HG03025 (cell line): ENCODE results near the gene RAB38.
A peak's percentile ranks its signal among the peaks of the same experiment; 100 is the strongest.

ENCODE experiments used
- ATAC-seq: cut with Tn5 transposase; IDR thresholded peaks from one replicate; pipeline ENCODE4 v1.9.1; 2021; ENCODE audit warnings: mild to moderate bottlenecking, moderate library complexity; ENCODE audit not compliant: unreplicated experiment, low FRiP score

Gene RAB38

DNA sequence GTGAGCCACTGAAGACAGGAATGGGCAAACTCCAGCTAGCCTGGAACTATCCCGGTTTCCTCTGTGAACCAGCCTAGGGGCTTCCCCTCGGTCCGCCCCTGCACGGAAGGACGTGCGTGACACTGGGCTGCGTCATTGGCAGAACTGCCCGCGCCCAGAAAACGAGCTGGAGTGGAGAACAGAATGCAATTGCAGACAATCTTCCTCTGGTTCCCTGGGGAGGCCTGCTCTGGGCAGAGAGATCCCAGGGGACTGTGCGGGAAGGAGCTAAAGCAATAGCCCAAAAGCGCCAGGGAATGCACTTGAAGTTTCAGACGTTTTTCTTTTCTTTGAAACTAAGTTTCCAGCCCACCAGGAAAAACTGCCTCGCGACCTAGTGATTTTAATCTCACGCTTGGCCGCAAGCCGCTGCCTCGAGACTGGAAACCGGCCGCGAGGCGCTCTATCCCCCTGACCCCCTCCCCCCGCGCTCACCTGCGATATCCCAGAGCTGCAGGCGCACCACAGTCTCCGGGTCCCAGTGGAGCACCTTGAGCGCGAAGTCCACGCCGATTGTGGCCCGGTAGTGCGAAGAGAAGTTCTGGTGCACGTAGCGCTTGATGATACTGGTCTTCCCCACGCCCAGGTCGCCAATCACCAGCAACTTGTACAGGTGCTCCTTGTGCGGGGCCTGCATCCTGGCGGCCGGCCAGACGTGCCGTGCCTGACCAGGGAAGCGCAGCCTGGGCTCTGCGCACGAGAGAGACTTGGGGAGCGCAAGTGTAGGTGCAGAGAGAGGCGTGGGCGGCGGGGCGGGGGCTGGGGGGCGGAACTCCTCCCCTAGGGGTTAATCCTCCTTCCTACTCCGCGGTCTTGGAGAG is at the start of gene RAB38:
Gene RAB38 (minus strand): TSS at position 735 of the 860 bp plus-strand sequence. CDS start 59 bp downstream, at position 676.
- ATAC-seq, result peak; percentile 36

- ATAC-seq, result no peak
These were observed 38.2 kb upstream of the RAB38 start for GRCh38 chr11:88213406-88213805.

- ATAC-seq, result no peak
These were observed 37.1 kb upstream of the RAB38 start for GRCh38 chr11:88212300-88212699.

DNA sequence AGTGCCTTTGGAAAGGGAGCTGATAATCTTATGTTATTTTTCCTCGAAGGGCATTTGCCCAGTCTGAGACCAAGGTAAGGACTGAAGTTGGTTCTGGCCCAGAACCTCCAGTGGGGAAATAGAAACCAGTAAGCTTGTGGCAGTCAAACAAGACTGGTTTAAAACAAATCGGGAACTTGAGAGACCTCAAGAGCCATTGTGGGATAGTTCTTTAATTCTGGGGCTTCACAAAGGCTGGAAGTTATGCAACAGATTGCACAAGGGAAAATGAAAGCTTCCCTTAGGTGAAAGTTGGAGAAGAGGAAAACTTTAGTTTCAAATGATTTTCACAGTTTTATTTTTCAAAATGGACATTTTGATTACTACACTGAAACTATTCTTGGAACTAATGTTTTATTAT is 33.5 kb upstream of the RAB38 start:
- ATAC-seq, result no peak

GRCh38 chr11:88206751-88207150 is 31.5 kb upstream of the RAB38 start:
- peak; percentile 53 for ATAC-seq

- no peak for ATAC-seq
These were observed 29.1 kb upstream of the RAB38 start for GRCh38 chr11:88204353-88204752.

DNA sequence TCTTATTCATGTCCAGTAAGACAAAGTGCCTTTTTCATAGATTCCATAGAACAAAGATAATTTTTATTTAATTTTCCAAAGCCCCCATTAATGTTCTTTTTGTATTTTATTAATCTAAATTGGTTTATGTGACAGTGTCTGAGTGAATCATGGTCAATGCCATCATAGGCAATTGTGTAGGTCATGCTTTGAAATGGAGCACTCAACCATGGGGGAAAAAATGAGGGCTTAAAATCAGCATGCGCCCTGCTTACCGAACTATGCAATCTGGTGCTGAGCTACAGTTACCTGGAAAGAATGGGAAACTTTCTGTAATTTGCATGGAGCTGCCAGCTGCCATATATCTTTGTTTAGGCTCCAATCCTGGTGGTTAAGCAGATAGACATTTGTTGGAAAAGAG is 28.4 kb upstream of the RAB38 start:
- no peak for ATAC-seq

DNA sequence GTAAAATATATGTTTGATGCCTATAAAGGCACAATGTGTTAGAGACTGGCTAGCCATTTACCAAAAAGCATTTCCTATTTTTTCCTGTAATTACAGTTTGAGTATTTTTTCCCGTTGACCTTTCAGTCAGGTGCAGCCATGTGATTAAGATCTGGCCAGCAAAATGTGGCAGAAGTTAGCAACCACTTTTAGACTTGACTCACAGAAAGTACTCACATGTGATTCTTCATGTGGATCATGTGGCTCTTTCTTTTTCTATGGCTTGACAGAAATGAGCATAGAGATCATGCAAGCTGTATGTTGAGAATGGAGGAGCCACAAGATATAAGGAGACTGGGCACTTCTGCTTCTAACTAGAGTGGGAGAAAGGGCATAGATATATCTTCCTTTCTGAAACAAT is 27.3 kb upstream of the RAB38 start:
- no peak for ATAC-seq

DNA sequence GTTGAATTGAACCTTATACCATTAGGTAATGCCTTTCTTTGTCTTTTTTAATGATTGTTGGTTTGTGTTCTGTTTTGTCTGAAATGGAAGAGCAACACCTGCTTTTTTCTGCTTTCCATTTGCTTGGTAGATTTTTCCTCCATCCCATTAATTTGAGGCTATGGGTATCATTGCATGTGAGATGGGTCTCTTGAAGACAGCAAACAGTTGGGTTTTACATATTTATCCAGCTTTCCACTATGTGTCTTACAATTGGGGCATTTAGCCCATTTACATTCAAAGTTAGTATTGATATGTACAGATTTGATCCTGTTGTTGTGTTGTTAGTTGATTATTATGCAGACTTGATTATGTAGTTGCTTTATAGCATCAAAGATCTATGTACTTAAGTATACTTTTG is 21.1 kb upstream of the RAB38 start:
- ATAC-seq, result no peak

- no peak for ATAC-seq
These were observed 20.7 kb upstream of the RAB38 start for GRCh38 chr11:88195908-88196307.

DNA sequence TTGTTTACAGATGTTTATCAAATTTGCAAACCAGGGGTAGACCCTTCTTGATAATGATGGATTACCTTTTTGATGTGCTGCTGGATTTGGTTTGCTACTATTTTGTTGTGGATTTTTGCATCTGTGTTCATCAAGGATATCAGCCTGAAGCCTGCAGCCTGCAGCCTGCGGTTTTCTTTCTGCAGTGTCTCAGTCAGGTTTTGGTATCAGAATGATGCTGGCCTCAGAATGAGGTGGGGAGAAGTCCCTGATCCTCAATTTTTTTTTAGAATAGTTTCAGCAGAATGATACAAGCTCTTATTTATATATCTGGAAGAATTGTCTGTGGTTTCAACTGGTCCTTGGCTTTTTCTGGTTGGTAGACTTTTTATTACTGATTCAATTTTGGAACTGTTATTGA is 19.7 kb upstream of the RAB38 start:
- ATAC-seq, result no peak

- ATAC-seq, result no peak
These were observed 18.0 kb upstream of the RAB38 start for GRCh38 chr11:88193278-88193677.

- no peak for ATAC-seq
These were observed 13.7 kb upstream of the RAB38 start for GRCh38 chr11:88188932-88189253.

DNA sequence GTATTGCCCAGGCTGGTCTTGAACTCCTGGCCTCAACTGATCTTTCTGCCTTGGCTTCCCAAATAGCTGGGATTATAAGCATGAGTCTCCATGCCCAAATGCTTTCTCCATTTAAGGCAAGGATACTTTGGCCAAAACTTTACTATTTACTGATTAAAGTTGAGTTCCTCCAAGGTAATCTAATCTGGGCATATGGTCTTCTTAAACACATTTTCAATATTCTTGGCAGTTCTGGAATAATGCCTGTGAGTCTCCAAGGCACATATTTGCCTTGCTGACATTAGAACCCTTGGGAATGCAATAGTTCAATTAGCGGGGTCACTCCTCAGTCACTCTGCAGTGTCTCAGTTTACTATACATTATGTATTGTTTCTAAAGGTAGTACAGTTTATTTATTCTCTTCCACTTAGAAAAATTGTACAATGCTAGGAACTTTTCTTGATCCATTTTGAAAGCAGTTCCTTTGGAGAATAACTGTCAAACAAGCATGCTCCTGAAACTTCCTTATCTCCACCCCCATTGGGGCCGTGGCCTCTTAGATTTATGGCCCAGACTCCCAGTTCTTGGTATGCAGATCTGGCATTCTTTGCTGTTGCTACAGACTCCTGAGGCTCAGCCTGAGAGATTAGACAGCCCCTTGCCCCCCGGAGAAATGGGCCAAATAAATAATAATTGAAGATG is 13.1 kb upstream of the RAB38 start:
- ATAC-seq, result no peak

GRCh38 chr11:88183233-88183632 is 8.0 kb upstream of the RAB38 start:
- no peak for ATAC-seq

DNA sequence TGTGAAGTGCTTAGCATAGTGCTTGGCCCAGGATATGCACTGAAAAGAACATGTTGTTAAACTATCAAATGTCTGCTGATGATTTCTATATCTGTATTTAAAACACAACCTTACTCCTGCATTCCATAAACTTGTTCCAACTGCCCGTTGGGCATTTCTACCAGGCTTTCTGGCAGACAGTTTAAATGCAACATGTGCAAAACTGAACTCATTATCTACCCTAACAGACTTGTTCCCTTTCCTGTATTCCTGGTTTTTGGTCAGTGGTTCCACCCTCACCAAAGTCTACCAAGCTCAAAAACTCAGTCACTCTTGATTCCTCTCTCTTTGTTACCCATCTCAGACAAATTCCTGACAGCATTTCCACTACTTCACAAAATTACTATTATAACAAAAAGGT is 6.5 kb upstream of the RAB38 start:
- ATAC-seq, result no peak

DNA sequence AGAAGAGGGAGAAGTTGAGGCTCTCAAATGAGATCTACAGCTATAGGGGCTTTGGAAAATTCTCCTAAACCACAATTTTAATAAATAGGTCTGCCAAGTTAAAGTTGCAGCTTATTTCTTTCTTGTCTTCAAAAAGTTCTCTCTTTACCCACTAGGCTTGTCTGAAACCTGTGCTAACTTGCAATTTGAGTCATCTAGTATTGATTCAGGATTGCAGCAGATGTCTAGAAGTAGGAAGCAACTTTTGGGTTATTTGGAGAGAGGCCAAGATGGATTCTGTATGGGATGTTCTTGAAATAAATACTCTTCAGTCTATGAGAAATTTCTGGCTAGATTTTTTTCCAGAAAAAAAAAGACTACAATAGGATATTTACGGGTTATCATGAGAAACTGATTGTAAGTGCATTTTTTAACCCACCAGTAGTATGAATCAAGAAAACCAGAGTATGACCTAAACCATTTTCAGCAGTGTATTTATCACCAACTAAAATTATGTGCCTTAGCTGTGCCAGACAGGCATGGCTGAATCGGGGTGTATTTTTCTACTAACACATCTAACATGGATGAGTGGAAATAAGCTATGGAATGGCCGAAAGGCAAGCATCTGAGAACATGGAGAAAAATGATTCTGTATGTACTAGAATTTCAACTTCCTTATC is 4.9 kb upstream of the RAB38 start:
- ATAC-seq, result no peak

GRCh38 chr11:88179141-88179540 is 3.9 kb upstream of the RAB38 start:
- ATAC-seq, result peak; percentile 59

DNA sequence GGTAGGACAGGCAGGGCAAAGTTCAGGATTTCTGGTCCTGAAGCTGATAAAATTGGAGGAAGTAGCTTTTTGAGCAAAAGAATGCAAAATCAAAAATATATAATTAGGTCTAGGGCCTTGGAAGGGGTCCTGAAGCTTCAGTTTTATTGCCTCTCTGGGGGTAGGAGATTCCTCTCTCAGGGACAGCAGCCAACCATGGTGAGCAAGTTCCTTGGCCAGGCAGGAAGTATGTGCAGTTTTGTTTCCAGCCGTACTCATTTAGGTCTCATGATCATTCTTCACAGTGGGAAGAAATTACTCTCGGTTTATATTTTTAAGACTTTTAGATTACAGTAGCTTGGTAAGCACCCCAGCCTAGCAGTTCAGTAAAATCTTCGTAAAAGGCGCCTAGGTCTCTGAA is 2.9 kb upstream of the RAB38 start:
- ATAC-seq, result no peak

DNA sequence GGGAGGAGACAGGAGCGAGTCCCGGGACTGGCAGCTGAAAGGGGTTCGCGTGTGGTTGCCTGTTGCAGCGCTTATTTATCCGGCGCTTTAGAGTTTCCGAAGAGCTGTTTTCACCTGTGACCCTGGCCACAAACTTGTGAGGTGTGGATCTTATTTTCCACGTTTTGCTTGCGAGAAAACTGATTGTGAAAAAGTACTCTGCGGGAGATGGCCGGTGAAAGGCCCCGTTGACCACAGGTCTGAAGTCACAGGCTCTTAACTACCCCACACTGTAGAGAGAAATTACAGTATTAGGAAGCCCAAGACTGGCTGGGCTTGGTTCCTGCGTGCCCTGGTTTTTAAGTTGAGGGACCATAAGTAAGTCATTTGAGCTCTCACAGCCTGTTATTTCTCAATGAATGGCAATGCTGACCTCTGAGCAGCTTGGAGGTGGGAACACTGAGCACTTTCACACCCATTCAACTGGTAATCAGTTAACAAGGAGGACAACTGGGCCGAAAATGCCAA is 379 bp upstream of the RAB38 start:
- ATAC-seq, result no peak

GRCh38 chr11:88173956-88174355 is 1.3 kb downstream of the RAB38 start:
- ATAC-seq, result no peak
